HG03139 (cell line): ENCODE data around the gene PRDM16.

ENCODE experiments used
- ATAC-seq: cut with Tn5 transposase; IDR thresholded peaks from one replicate; pipeline ENCODE4 v1.9.1; 2021; ENCODE audit not compliant: unreplicated experiment

Gene PRDM16

DNA sequence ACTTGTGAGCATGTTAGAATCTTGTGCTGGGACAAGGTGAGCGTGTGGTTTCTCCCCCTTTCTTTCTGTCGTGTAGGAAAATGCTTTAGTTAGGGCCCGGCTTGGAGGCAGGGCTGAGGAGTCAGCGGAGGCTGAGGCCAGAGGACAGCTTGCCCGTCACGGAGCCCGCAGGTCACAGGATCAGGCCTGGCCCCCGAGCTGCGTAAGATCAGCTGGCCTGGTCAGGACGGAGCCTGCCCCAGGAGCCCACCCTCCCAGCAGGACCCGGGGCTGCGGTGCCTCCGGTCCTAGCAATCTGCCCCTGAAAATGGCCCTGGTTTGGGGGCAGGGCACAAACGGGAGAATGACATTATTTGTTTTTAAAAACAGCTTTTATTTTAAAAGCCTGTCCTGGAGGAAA lies 52.0 kb downstream of the PRDM16 start:
- no peak for ATAC-seq

DNA sequence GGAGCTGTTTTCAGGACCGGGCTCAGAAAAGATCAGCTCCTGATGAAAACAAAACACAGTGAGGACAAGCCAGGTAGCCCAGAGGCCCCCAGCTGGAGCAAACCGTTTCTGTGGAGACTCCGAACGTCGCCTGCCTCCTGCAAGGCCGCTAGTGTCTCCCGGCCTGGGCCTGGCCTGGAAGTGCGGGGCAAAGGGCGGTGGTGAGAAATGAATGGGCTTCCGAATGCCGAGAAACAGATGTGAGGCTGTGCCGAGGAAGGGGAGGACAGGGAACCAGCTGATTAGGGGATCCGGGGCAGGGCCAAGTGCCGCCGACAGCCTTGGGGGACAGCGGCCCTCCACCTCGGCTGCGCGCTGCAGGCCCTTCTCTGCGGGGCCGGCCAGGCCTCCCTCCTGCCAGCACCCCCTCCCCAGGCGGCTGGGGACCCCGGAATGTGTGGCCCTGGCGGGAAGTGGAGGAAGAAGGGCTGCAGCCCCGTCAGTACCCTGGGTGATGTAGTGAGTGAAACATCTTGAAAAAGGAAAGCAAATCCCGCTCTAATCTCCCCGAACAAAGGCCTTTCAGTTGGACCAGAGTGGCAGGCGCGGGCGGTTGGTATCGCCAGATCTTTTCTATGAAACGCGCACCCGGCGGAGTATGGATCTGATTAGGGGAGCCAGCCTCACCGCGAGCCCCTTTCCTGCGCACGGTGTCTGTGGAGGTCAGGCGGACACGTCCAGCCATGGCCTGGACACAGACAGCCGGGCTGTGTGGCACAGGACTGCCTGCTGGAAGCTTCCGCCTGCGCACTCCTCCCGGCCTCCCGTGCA lies 52.6 kb downstream of the PRDM16 start:
- ATAC-seq: no peak

DNA sequence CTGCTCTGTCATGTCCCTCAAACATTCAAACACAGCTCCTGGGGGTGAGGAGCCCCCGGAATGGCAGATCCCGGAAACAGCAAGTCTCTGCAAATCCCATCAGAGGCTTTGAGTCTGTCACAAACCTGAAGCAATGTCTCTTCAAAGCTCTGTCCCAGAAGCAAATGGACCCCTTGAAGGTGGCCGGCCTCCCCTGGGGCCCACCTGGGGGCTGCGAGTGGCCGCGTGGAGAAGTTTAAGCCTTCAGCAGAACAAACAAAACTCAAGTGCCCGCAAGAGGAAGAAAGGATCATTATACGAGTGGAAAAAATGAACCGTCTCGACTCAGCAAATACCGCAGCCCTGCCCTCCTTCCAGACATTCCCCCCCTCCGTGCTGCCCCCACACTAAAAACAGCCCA lies 53.3 kb downstream of the PRDM16 start:
- no peak for ATAC-seq

DNA sequence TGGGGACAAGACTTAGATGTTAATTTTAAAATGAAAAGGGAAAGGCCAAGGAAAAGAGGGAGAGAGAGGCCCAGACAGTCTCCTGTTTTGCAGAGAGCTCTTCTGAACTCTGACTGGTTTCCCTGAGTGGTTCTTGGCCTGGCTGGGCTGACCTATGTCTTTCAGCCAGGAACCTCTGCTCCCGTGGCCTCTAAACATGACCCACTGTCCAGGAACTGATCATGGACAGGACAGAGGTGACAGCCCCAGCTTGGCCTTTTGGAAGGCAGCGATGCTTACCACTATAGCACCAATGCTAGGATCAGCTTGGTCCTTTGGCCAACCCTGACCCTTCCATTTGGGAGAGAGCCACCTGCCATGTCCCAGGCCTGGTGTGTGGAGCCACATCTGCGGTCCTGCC lies 55.2 kb downstream of the PRDM16 start:
- ATAC-seq: no peak

DNA sequence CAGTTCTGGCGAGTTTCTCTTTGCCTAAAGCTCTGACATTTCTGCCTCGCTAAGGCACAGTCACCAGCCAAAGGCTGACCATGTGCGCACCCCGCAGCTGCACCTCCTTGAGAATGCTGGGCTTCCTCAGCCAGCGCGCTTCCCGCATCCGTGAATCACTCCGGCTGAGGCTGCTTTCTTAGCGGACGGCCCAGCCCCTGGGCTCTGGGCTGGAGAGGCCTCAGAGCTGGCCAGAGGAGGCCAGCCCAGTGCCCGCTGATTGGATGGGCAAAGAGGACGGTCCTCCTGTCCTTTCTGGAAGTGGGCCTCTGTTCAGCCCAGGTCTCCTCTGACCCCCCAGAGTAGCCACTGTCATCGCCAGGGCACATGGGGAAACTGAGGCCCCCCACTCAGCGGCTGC lies 56.1 kb downstream of the PRDM16 start:
- ATAC-seq: no peak

DNA sequence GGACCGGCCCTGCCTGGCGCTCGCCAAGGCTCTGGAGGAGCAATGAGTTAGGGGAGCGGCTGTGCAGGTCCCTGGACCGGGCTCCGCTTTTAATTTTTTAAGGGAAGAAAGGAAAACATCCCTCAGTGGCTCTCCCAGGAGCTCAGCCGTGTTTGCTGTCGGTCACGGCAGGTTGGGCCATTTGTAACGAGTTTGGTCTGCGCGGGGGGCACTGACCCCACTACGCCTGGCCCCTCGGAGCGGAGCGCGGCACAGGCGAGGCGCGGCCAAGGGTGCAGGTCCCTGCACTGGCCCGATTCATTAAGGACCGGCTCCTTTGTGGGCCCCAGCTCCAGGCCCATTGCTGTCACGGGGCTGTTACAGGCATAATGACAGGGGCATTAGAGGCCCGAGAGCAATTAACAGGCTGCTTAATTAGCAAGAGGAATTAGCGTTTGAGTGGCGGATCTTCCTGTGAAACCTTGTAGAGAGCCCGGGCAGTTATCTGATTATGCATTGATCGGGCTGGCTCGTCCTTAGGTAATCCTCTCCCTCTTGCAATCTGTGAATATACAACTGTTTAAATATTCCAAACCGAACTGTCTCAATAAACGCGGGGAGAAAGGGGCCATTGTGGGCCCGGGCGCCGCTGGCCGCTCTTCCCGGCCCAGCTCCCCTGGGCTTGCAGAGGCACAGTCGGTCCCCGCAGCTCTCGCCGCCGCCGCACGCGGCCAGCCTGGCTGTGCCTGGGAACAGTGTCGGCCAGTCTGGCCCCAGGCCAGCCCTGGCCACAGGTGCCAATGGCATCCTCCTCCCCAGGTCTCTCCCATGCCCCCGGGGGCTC lies 56.8 kb downstream of the PRDM16 start:
- ATAC-seq: no peak

DNA sequence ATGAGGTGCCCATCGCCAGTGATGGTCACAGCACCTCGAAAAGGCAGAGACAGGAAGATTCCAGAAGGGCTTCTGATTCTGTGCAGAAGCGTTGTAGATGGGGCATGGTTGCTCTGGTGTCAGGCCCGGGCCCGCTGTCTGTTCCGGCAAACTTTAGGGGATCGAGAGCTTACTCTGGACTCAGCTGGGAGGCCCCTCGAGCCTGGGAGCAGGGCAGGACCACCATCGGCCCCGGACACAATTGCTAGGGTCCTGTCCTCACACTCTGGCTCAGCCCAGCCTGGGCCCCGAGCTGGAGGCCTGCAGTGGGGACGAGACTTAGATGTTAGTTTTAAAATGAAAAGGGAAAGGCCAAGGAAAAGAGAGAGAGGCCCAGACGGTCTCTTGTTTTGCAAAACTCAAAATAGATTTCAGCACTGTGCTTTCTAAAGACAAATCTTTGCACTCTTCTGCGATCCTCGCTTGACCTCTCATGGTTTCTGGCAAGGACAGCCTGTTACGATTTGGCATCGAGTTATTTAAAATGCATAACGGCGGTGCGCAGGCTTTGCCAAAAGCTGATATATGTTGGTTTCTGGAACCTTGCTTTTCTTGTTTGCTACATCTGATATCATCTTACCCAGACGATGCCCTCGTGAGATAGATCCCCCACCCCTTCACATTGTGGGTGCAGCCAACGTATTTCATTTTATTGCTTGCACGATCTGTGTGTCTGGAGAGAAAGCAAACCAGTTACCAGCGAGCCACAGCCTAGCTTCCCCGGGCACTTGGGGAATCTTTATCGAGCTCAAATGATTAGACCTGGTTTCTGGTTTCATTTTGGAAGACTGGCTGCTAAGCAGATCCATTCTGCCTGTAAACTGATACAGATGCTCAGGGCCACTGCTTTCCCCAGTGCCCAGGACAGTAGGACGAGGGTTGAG lies 58.0 kb downstream of the PRDM16 start:
- no peak for ATAC-seq

DNA sequence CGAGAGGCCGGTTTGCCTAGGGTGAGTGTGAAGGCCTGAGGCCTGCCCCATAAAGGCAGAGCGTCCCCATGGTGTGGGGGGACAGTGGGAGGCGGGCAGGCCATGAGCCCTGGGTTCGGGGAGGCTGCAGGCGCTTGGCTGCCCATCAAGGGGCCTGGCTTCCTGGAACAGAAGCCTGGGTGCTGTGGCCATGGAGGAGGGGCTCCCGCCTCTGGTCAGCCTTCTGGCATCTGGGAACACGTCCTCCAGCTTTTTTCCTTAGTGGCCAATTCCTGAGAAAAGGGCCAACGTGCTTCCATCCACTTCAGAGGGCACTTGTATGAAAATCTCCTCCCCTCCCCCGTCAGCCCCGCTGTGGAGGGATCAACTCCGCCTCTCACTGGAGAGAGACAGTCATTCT lies 58.7 kb downstream of the PRDM16 start:
- no peak for ATAC-seq

DNA sequence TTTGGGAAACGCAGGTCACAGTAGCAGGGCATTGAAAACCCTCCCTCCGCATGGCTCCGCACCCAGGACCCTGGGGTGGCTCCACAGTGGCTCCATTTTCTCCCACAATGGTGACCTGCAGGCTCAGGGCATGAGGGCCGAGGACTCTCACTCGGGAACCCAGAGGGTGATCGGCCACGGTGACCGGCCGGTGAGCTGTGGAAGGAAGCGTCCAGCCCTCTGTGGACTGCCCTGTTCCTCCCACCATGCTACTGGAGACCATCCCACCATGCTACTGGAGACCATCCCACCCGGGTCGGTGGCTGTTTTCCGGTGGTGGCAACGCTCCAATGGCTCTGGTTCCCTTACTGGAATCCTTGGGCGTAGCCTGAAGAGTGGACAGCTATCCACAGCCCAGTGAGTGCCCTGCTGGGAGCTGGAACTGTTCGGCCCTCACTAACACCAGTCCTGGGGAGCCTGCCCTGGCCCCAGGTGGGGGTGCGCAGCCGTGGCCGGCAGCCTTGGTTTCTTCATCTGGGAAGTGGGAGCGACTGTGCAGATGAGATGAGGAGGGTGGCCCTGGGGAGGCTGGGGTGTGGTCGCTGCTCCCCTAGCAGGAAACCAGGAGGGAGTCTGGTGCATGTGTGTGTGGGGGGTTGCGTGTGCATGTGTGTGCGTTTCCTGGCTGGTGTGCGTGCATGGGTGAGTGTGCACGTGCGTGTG lies 59.6 kb downstream of the PRDM16 start:
- ATAC-seq: no peak

DNA sequence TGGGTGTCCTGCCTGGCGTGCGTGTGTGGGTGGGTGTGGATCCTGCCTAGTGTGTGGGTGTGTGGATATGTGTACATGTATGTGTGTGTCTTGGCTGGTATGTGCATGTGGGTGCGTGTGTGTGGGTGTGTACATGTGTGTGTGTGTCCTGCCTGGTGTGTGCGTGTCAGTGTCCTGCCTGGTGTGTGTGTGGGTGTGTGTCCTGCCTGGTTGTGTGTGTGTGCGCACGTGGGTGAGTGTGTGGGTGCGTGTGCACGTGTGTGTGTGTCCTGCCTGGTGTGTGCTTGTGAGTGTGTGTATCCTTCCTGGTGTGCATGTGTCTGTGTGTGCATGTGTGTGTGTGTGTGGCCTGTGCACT lies 60.1 kb downstream of the PRDM16 start:
- ATAC-seq: no peak

DNA sequence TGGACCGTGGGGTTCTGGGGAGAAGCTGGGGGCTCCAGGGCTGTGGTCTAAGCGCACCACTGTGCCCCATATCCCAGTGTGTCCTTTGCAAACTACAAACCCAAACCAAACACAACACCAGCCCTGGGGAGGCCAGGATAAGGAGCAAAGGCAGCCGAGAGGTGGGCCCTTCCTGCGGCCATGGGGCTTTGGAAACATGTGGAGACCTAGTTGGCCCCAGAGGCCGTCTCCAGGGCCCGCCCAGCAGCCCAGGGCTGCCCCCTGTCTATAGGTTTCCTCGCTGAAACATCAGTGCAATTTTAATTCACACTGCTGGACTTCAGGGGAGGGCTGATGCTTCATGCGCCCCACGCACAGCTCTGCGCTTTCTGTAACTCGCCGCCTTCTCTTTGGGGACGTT lies 61.3 kb downstream of the PRDM16 start:
- ATAC-seq: no peak

DNA sequence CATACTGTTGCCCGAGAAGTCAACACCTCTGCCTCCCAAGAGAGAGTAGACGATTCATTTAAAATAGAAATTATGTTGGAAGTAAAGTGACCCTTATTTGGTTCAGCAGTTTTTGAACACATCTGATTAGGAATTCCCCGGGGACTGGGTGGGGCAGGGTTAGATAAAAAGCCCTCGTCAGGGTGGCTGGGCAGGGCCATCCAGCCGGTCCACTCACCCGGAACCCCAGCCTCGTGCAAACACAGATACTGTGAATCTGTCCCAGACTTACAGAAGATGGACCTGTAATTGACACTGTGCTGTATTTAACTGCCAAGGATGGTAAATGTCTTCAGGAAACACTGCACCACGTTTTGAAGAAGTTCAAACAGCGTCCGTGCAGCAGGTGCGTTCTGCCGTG lies 63.7 kb downstream of the PRDM16 start:
- no peak for ATAC-seq

DNA sequence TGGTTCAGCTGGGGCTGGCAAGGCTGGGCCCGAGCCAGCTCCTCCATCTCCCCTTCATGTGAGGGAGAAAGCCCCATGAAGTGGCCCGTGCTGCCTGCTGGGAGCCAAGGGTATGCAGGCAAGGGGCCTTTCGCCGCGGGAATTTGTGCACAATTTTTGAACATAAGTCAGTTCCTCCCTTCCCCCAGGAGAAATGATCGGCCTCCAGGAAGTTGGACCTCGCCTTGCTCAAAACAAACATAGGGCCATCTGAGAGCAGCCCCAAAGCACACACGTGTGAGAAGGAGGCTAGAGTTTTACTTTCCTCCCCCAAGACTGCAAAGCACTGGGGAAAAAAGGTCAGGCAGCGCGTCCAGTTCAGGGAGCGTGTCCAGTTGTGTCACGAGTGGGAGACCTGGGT lies 64.7 kb downstream of the PRDM16 start:
- no peak for ATAC-seq

DNA sequence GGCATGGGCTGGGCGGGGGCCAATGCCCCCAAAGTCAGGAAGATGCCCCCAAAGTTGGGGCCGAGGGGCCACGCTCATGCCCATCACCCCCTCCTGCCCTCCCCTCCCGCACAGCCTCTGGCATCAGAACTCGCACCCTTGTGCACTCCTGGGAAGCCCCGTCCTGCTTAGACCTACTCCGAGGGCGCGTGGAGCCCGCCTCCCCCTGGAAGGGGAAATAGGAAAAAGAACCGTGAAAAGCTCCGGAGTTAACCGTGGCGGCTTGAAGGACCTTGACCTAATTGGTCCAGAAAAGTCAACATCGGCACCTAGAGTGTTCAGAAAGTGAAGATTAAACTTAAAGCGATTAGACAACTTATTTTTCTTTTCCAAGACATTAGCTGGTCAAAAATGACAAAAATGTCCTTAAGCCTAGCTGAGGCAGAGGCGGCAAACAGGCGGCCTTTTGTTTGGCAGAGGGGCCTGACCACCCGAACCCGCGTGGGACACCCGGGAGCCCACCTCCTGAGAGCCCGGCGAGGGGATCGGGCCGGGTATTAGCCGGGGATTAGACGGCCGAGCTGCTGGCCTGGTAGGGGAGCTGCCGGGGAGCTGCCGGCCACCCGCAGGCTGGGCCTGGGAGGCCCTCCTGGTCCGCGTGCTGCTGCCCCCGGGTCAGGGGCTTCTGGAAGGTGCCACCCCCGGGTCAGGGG lies 65.5 kb downstream of the PRDM16 start:
- no peak for ATAC-seq

DNA sequence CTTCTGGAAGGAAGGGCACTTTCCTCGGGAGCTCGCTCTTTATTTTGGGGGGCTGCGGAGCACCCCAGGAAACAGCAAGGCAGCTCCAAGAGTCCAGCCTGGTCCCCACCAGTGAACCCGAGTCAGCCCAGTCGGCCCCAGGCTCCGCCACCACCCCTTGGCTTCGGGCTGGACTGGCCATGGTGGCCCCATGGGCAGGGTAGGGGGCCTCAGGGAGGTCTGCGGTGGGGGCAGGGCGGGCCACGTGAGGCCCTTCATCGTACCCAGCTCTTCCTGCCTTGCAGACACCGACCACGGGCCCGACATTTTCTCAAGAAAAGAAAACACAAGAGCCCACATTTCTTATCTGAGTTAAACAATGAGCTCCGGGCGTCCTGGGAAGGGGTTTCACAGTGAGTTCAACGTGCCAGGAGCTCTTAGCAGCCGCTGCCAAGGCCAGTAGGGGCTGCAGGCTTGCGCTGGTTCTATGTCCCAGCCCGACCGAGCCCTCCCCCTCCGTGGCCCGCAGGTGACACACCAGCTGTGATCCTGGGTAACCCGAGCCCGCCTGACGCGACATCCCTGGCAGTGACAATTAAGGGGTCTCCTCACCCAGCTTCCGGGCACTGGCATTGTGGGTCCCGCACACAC lies 66.2 kb downstream of the PRDM16 start:
- ATAC-seq: no peak

DNA sequence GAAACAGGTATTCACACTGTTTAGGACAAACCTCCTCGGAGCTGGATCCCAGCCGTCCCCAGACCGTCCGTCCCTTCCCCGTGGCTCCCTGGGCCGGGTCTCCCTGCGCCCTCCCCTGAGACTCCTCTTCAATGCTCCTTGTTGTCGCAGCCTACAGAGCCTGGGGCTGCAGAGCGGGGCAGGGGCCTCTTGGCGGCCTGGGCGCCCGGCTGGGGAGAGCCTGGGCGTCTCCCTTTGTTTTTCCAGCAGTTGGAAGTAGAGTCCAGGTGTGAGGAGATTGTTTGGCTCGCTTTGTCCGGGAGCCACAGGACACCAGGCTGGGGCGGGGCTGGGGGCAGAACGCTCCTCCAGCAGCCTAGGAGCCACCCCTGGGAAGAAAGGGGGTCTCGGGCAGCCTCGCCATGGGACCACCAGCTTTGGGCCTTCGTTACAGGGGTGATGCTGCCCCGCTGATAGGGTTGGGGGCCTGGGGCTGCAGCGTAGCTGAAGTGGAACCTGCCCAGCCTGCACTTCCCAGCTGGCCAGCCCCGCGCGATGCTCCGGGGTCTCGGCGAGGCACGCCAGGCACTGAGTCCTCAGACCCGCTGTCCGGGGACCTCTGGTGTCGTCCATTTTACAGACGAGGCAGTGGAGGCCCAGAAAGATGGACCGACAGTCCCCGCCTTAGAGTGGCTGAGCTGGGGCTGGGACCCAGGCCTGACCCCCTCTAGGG lies 66.9 kb downstream of the PRDM16 start:
- ATAC-seq: no peak

DNA sequence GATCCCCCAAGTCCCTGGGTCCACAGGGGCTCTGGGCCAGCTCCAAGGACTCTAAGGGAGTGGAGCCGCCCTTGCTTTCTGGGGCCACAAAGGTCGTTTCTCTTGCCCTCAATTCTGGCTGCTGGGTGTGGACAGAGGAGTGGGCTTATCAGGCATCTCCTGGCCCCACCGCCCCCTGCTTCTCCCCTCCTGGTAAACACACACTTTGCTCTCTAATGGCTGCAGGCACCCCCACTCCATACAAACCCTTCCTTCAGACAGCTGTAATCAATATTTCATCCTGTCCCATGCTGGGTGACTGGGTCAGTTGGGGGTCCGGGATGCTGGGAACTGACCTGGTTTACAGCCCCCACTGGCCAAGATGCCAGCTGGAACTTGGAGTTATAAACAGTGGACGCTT lies 67.5 kb downstream of the PRDM16 start:
- no peak for ATAC-seq

DNA sequence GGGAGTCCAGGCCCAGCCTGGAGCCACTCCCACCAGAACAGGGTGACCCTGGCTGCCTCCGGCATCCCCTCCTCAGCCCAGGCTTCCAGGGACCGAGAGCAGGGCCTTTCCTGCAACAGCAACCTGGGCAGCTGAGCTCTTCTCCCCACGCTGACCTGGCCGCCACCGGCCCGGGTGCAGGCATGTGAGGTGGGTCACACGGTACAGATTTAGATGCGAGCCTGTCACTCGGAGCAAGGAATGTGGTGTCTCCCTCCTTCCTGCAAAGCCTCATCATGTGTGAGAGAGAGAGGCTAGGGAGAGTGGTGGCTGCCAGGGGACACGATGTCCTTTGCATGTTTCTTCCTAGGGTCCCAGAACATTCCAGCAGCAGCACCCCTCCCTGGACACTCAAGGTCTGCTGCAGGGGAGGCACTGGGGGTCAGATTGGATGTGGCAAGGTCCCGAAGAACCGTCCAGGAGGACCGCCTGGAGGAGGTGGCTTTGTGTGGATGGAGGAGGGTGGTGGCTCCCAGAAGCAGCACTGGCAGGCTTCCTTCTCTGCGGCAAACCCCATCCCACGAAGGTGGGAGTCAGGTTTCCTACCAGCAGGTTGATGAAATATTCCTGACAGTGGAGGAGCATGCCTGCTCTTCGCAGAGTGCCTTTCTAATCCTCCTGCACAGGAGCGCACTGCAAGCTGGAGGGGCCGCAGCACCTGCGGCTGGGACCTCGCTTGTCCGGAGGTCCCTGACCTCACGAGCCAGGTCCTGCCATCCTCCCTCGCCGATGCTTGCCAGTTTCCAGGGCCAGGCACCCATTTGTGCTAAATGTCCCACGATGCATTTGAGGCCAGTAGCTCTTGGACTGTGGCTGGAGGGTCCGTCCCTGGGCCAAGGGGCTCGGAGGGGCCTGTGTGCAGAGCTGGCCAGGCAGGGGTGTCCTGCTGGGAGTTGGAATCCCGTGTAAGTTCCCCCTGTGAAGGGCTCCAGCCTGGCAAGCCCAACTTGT lies 68.4 kb downstream of the PRDM16 start:
- ATAC-seq: no peak
